ENCODE measurements around the gene SCN1B. TPM values are rescaled to one million over a fixed set of nuclear protein-coding genes. Genes with fewer than 3 reads are reported as not detected.

SCN1B gene
- total and polyA plus RNA-seq, 4 donors, result 1.5 to 12.6 (median 9.0) TPM

DNA sequence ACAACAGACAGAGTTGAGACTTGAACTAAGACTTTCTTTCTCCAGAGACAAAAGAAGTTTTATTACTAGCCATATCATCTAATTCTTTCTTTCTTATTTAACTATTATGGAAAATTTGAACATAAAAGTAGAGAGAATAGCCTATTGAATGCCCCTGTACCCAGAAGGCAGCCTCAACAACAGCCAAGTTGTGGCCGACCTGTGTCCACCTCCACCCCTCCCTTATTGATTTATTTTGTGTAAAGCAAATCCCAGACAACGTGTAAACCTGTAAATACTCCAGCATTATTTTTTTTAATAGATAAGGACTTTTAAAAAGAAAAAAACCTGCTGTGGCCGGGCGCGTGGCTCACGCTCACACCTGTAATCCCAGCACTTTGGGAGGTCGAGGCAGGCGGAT, 59.3 kb downstream of the SCN1B start:
- Histone ChIP-seq H3K27ac (ENCODE audit: low read depth in 1 of 2, low read length in 1 of 2) (no peak overlapping the region), H3K27me3 (ENCODE audit: control insufficient read depth in 3 of 3, insufficient read depth in 3 of 3, low read length in 2 of 3) (peaks cover 0 to 3% (median 0%) of the 10 kb centered on the region in 3 donors), H3K4me3 (no peak overlapping the region), H3K9ac (ENCODE audit: insufficient read depth in 1 of 2, low read length in 2 of 2) (no peak overlapping the region), H3K36me3 (ENCODE audit: control insufficient read depth in 4 of 4, insufficient read depth in 4 of 4, low read length in 4 of 4) (no peaks in the 10 kb centered on the region), H3K4me1 (ENCODE audit: control insufficient read depth in 5 of 5, insufficient read depth in 5 of 5, low read length in 5 of 5) (peaks cover 0 to 4% (median 0%) of the 10 kb centered on the region in 5 donors), H3K9me3 (ENCODE audit: control insufficient read depth in 4 of 4, insufficient read depth in 3 of 4, low read length in 3 of 4) (no peaks in the 10 kb centered on the region)
- TF ChIP-seq, protein P1, sequence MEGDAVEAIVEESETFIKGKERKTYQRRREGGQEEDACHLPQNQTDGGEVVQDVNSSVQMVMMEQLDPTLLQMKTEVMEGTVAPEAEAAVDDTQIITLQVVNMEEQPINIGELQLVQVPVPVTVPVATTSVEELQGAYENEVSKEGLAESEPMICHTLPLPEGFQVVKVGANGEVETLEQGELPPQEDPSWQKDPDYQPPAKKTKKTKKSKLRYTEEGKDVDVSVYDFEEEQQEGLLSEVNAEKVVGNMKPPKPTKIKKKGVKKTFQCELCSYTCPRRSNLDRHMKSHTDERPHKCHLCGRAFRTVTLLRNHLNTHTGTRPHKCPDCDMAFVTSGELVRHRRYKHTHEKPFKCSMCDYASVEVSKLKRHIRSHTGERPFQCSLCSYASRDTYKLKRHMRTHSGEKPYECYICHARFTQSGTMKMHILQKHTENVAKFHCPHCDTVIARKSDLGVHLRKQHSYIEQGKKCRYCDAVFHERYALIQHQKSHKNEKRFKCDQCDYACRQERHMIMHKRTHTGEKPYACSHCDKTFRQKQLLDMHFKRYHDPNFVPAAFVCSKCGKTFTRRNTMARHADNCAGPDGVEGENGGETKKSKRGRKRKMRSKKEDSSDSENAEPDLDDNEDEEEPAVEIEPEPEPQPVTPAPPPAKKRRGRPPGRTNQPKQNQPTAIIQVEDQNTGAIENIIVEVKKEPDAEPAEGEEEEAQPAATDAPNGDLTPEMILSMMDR (IDR thresholded peaks at IDR 0.05; ENCODE audit: control extremely low read depth, extremely low read depth), result no peak
- DNase-seq (no peak), ATAC-seq (ENCODE audit: insufficient read depth, low FRiP score) (no peak)
- WGBS, 2 donors, result 87 to 89% methylated on average over 8 of the region's 8 CpGs

Other genes starting within 250 kb of the SCN1B start
- gene ZNF30, start 103.6 kb upstream of the SCN1B start, total RNA-seq, result 1 to 10 TPM; 3.3 to 5.5 TPM
- 1 to 10 TPM; 1.5 to 1.9 TPM for gene ZNF30, start 103.6 kb upstream of the SCN1B start, polyA plus RNA-seq
- 10 to 100 TPM in 1 of 2 donors, 1 to 10 TPM in 1; 8.1 to 17.2 TPM for gene ZNF792, start 66.2 kb upstream of the SCN1B start, total RNA-seq
- gene ZNF792, start 66.2 kb upstream of the SCN1B start, polyA plus RNA-seq, result 1 to 10 TPM; 2.0 to 3.7 TPM
- 100 to 1,000 TPM; 130 to 137 TPM for gene GRAMD1A, start 30.1 kb upstream of the SCN1B start, total RNA-seq
- gene GRAMD1A, start 30.1 kb upstream of the SCN1B start, polyA plus RNA-seq, result 100 to 1,000 TPM in 1 of 2 donors, 10 to 100 TPM in 1; 92.2 to 217 TPM
- 10 to 100 TPM; 15.4 to 31.1 TPM for gene HPN, start 11.3 kb downstream of the SCN1B start, total RNA-seq
- 10 to 100 TPM; 22.5 to 41.4 TPM for gene HPN, start 11.3 kb downstream of the SCN1B start, polyA plus RNA-seq
- 100 to 1,000 TPM; 130 to 172 TPM for gene FXYD3, start 85.4 kb downstream of the SCN1B start, total RNA-seq
- gene FXYD3, start 85.4 kb downstream of the SCN1B start, polyA plus RNA-seq, result 100 to 1,000 TPM; 147 to 467 TPM
- 1 to 10 TPM; 3.5 to 4.6 TPM for gene LGI4, start 104.6 kb downstream of the SCN1B start, total RNA-seq
- gene LGI4, start 104.6 kb downstream of the SCN1B start, polyA plus RNA-seq, result 10 to 100 TPM in 1 of 2 donors, 1 to 10 TPM in 1; 1.6 to 11.2 TPM
- 10 to 100 TPM; 17.8 to 27.5 TPM for gene FXYD1, start 108.4 kb downstream of the SCN1B start, total RNA-seq
- 10 to 100 TPM in 1 of 2 donors, 1 to 10 TPM in 1; 5.7 to 37.6 TPM for gene FXYD1, start 108.4 kb downstream of the SCN1B start, polyA plus RNA-seq
- not detected for gene FXYD7, start 112.8 kb downstream of the SCN1B start, total RNA-seq
- gene FXYD7, start 112.8 kb downstream of the SCN1B start, polyA plus RNA-seq, result under 1 TPM; 0.31 to 0.39 TPM
- 100 to 1,000 TPM in 1 of 2 donors, 1 to 10 TPM in 1; 9.9 to 124 TPM for gene FXYD5, start 124.3 kb downstream of the SCN1B start, total RNA-seq
- 100 to 1,000 TPM; 152 to 203 TPM for gene FXYD5, start 124.3 kb downstream of the SCN1B start, polyA plus RNA-seq
- gene FAM187B, start 198.3 kb downstream of the SCN1B start, total RNA-seq, result under 1 TPM in 1 of 2 donors, not detected in 1; 0.28 TPM
- under 1 TPM in 1 of 2 donors, not detected in 1; 0.20 TPM for gene FAM187B, start 198.3 kb downstream of the SCN1B start, polyA plus RNA-seq
- 10 to 100 TPM; 30.8 to 82.0 TPM for gene LSR, start 218.5 kb downstream of the SCN1B start, total RNA-seq
- 10 to 100 TPM; 60.0 to 77.4 TPM for gene LSR, start 218.5 kb downstream of the SCN1B start, polyA plus RNA-seq
- 100 to 1,000 TPM in 1 of 2 donors, 10 to 100 TPM in 1; 74.9 to 138 TPM for gene USF2, start 238.5 kb downstream of the SCN1B start, total RNA-seq
- 100 to 1,000 TPM; 129 to 163 TPM for gene USF2, start 238.5 kb downstream of the SCN1B start, polyA plus RNA-seq